B cell (primary cell): ENCODE measurements around the gene BHLHE23. TPM values are rescaled to one million over a fixed set of nuclear protein-coding genes. Genes with fewer than 3 reads are reported as not detected.

Experiments used
- ATAC-seq: fragments of 200-7000 bp; cut with Tn5 transposase; one replicate; pipeline ENCODE4 v1.10.0; 2021; ENCODE audit warnings: low read depth, mild to moderate bottlenecking, moderate number of reproducible peaks, moderate library complexity
- CTCF ChIA-PET: fragments of 350-600 bp; sonication (Branson Sonifier 250); formaldehyde crosslinking; loops from one replicate; lab custom pipeline; 2021; ENCODE audit warnings: antibody characterized with exemption, inconsistent platforms; lab: Charles Lee
- POLR2A ChIA-PET: fragments of 350-600 bp; sonication (Branson Sonifier 250); formaldehyde crosslinking; loops from one replicate; lab custom pipeline; 2021; ENCODE audit warnings: antibody characterized with exemption; lab: Charles Lee
- DNase-seq: peaks from one replicate; pipeline ENCODE4 v3.0.0; 2013
- H2AFZ ChIP-seq: 2 replicates; pipeline ENCODE4 v1.6.1; 2012; ENCODE audit warnings: mild to moderate bottlenecking, low read depth, low read length; ENCODE audit not compliant: insufficient read depth, poor library complexity, severe bottlenecking
- H3K27ac ChIP-seq, 2 donors: 1 replicate in 1 of 2; 2 replicates in 1 of 2; pipeline ENCODE4 v1.5.1; 2012 to 2013; ENCODE audit warnings: low read length in 2 of 2, mild to moderate bottlenecking in 2 of 2, moderate library complexity in 1 of 2
- H3K27me3 ChIP-seq, 4 experiments: fragments of 200-600 bp in 1 of 4; sonication (generic) in 1 of 4; replicated peaks in 1 of 4; 1 replicate in 2 of 4; 2 replicates in 2 of 4; pipeline versions ENCODE4 v1.6.1 to v1.7.0; 2013 to 2016; ENCODE audit warnings: low read length in 3 of 4, mild to moderate bottlenecking in 2 of 4, mixed read lengths in 1 of 4, moderate library complexity in 1 of 4; ENCODE audit not compliant: insufficient read depth in 4 of 4, control insufficient read depth in 3 of 4; ENCODE audit errors: control extremely low read depth in 1 of 4
- H3K36me3 ChIP-seq, 2 experiments: replicated peaks in 1 of 2; 1 replicate in 1 of 2; 2 replicates in 1 of 2; pipeline versions ENCODE4 v1.6.1 to v1.7.1; 2013; ENCODE audit warnings: low read length in 1 of 2; ENCODE audit not compliant: insufficient read depth in 2 of 2, control insufficient read depth in 1 of 2; ENCODE audit errors: control extremely low read depth in 1 of 2, extremely low read depth in 1 of 2
- H3K4me1 ChIP-seq, 2 donors: fragments of 200-600 bp in 1 of 2; sonication (generic) in 1 of 2; 1 replicate in 1 of 2; 2 replicates in 1 of 2; pipeline versions ENCODE4 v1.5.1 to v1.6.1; 2013 to 2017; ENCODE audit warnings: low read length in 2 of 2; ENCODE audit not compliant: control insufficient read depth in 2 of 2, insufficient read depth in 2 of 2
- H3K4me2 ChIP-seq: replicated peaks from 2 replicates; pipeline ENCODE3; 2012; ENCODE audit warnings: mild to moderate bottlenecking, low read depth, low read length; ENCODE audit not compliant: poor library complexity, severe bottlenecking
- H3K4me3 ChIP-seq, 5 experiments: fragments of 200-600 bp in 1 of 5; sonication (generic) in 1 of 5; 1 replicate in 3 of 5; 2 replicates in 2 of 5; pipeline versions ENCODE4 v1.5.1 to v1.7.0; 2011 to 2016; ENCODE audit warnings: low read length in 4 of 5, mild to moderate bottlenecking in 4 of 5, low read depth in 2 of 5, control low read depth in 1 of 5, moderate library complexity in 1 of 5; ENCODE audit not compliant: insufficient read depth in 1 of 5; ENCODE audit errors: control extremely low read depth in 1 of 5, extremely low read depth in 1 of 5
- H3K79me2 ChIP-seq: fragments of 200-600 bp; sonication (generic); one replicate; pipeline ENCODE4 v1.6.0; 2016; ENCODE audit warnings: low read length; ENCODE audit not compliant: control insufficient read depth, insufficient read depth
- H3K9ac ChIP-seq: fragments of 200-600 bp; sonication (generic); 2 replicates; pipeline ENCODE4 v1.6.1; 2017; ENCODE audit warnings: mild to moderate bottlenecking, low read length, moderate library complexity
- H3K9me3 ChIP-seq, 3 donors: one replicate each; pipeline versions ENCODE4 v1.6.1 to v1.7.1; 2013; ENCODE audit warnings: low read length in 2 of 3; ENCODE audit not compliant: control insufficient read depth in 2 of 3, insufficient read depth in 1 of 3; ENCODE audit errors: control extremely low read depth in 1 of 3
- H4K20me1 ChIP-seq: 2 replicates; pipeline ENCODE4 v1.6.0; 2012; ENCODE audit warnings: mild to moderate bottlenecking, low read length; ENCODE audit not compliant: insufficient read depth, control insufficient read depth, poor library complexity, severe bottlenecking
- H3K27ac Mint-ChIP-seq: one replicate; pipeline ENCODE4 v1.8.0; 2021; ENCODE audit warnings: mixed read lengths
- H3K27me3 Mint-ChIP-seq: one replicate; pipeline ENCODE4 v1.8.0; 2021; ENCODE audit warnings: mixed read lengths
- H3K4me1 Mint-ChIP-seq: one replicate; pipeline ENCODE4 v1.8.0; 2021; ENCODE audit warnings: mixed read lengths
- H3K4me3 Mint-ChIP-seq: one replicate; pipeline ENCODE4 v1.8.0; 2021; ENCODE audit warnings: mixed read lengths
- H3K9me3 Mint-ChIP-seq: one replicate; pipeline ENCODE4 v1.8.0; 2022; ENCODE audit warnings: mixed read lengths; ENCODE audit not compliant: insufficient read depth
- EZH2 ChIP-seq: IDR thresholded peaks from 2 replicates; pipeline ENCODE4 v1.6.1; 2012; ENCODE audit warnings: borderline replicate concordance, low read depth, mild to moderate bottlenecking, moderate library complexity, low read length; ENCODE audit not compliant: insufficient read depth, poor library complexity, severe bottlenecking
- WGBS: methylation state at CpG from one replicate; pipeline ENCODE4 v1.1.5; 2013; ENCODE audit warnings: missing lambda C conversion rate; ENCODE audit not compliant: insufficient coverage; 5-methylcytosine and 5-hydroxymethylcytosine counted together
- intact Hi-C: fragments of 100-400 bp; cut with micrococcal nuclease; formaldehyde crosslinking; loops from one replicate; pipeline ENCODE4 v1.10.0; 2022
- polyA plus RNA-seq: library from polyadenylated mRNA; depleted of rRNA; stranded (reverse); fragments of >200 nt; gene quantifications from 2 replicates; pipeline ENCODE4 v1.2.3, GENCODE V29; 2012
- total RNA-seq, 2 donors: library from RNA; stranded (reverse); fragments of 120-200 nt in 1 of 2; gene quantifications; 1 replicate in 1 of 2; 2 replicates in 1 of 2; pipeline versions ENCODE4 v1.2.3 to v1.2.4, GENCODE V29; 2013 to 2022
- TF ChIP-seq, protein P1 (sequence below): fragments of 200-600 bp; IDR thresholded peaks from one replicate; pipeline ENCODE4 v1.8.0; 2022; ENCODE audit warnings: antibody characterized with exemption, mild to moderate bottlenecking

The BHLHE23 gene
- total and polyA plus RNA-seq, 2 donors (not counting 1 experiment from before 2014, with no cell fraction given): not detected

GRCh38 chr20:63022501-63022900 is 15.7 kb upstream of the BHLHE23 start:
- H3K4me1 Mint-ChIP-seq: no peaks in the 10 kb centered on the region
- no peak overlapping the region for H3K4me2 ChIP-seq
- peaks cover 7 to 8% of the 10 kb centered on the region in 2 donors for H3K4me1 ChIP-seq
- TF ChIP-seq, protein P1, sequence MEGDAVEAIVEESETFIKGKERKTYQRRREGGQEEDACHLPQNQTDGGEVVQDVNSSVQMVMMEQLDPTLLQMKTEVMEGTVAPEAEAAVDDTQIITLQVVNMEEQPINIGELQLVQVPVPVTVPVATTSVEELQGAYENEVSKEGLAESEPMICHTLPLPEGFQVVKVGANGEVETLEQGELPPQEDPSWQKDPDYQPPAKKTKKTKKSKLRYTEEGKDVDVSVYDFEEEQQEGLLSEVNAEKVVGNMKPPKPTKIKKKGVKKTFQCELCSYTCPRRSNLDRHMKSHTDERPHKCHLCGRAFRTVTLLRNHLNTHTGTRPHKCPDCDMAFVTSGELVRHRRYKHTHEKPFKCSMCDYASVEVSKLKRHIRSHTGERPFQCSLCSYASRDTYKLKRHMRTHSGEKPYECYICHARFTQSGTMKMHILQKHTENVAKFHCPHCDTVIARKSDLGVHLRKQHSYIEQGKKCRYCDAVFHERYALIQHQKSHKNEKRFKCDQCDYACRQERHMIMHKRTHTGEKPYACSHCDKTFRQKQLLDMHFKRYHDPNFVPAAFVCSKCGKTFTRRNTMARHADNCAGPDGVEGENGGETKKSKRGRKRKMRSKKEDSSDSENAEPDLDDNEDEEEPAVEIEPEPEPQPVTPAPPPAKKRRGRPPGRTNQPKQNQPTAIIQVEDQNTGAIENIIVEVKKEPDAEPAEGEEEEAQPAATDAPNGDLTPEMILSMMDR: no peak
- TF ChIP-seq EZH2: no peak
- intact Hi-C loops: no loop called here
- ChIA-PET POLR2A (no interaction called here), CTCF (no interaction called here)
- no peak overlapping the region for H3K4me3 Mint-ChIP-seq
- no peaks in the 10 kb centered on the region for H3K9me3 Mint-ChIP-seq
- H3K27me3 Mint-ChIP-seq: peaks cover 55% of the 10 kb centered on the region
- H3K9me3 ChIP-seq: peaks cover 0 to 30% (median 0%) of the 10 kb centered on the region in 3 donors
- H3K36me3 ChIP-seq: no peaks in the 10 kb centered on the region
- no peak overlapping the region for H3K27ac ChIP-seq
- H3K4me3 ChIP-seq: no peak overlapping the region
- no peaks in the 10 kb centered on the region for H3K79me2 ChIP-seq
- no peak overlapping the region for H2AFZ ChIP-seq
- DNase-seq (no peak), ATAC-seq (no peak)
- peaks cover 0 to 48% (median 15%) of the 10 kb centered on the region in 4 experiments for H3K27me3 ChIP-seq
- H3K27ac Mint-ChIP-seq: no peak overlapping the region
- no peak overlapping the region for H3K9ac ChIP-seq
- no peaks in the 10 kb centered on the region for H4K20me1 ChIP-seq
- WGBS: 74% methylated on average over 12 of the region's 12 CpGs

- no peaks in the 10 kb centered on the region for H3K4me1 Mint-ChIP-seq
- no peak overlapping the region for H3K4me3 Mint-ChIP-seq
- ChIA-PET CTCF (no interaction called here), POLR2A (no interaction called here)
- H3K27me3 Mint-ChIP-seq: peaks cover 50% of the 10 kb centered on the region
- Histone ChIP-seq H4K20me1 (no peaks in the 10 kb centered on the region), H3K27ac (no peak overlapping the region), H3K4me3 (no peak overlapping the region), H3K9ac (no peak overlapping the region), H3K4me1 (peaks cover 7 to 8% of the 10 kb centered on the region in 2 donors), H3K36me3 (no peaks in the 10 kb centered on the region), H3K9me3 (peaks cover 0 to 22% (median 0%) of the 10 kb centered on the region in 3 donors), H3K79me2 (no peaks in the 10 kb centered on the region), H2AFZ (no peak overlapping the region), H3K27me3 (peaks cover 0 to 47% (median 10%) of the 10 kb centered on the region in 4 experiments), H3K4me2 (no peak overlapping the region)
- no peak overlapping the region for H3K27ac Mint-ChIP-seq
- no peak for DNase-seq
- no peak for ATAC-seq
- no peaks in the 10 kb centered on the region for H3K9me3 Mint-ChIP-seq
- TF ChIP-seq EZH2: no peak
- TF ChIP-seq, protein P1: no peak
- intact Hi-C loops: no loop called here
- WGBS: 81% methylated on average over 22 of the region's 40 CpGs
Measured at GRCh38 chr20:63021356-63022321, 14.9 kb upstream of the BHLHE23 start.
